ENCODE measurements around the gene COPS8.

Gene COPS8

GRCh38 chr2:237045449-237045848, 40.2 kb upstream of the COPS8 start:
- TF ChIP-seq CTCF (IDR thresholded peaks at IDR 0.05), result no peak
- Histone ChIP-seq H3K27ac (no peak overlapping the region), H3K4me3 (no peak overlapping the region)
- DNase-seq (ENCODE audit: low spot score), result no peak

GRCh38 chr2:237048595-237048994, 37.1 kb upstream of the COPS8 start:
- DNase-seq (ENCODE audit: low spot score), result no peak
- TF ChIP-seq CTCF (IDR thresholded peaks at IDR 0.05), result no peak
- Histone ChIP-seq H3K27ac (no peak overlapping the region), H3K4me3 (no peak overlapping the region)

DNA sequence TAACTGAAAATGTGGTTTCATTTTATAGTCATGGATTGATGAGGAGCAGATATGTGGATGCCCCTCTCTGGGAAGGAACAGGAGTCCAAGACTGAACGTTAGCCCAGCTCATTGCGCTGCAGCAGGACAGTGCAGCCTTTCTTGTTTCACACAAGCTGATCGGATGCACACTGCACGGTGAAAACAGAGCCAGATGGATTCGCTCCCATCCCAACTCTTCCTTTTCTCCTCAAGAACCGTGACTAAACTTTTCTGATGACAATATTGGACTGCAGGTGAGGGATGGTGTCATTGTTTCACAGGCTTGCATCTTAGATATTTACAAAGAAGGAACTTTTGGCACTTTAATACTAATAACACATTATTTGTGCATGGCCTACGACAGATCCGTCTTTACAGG, 33.8 kb upstream of the COPS8 start:
- TF ChIP-seq CTCF (IDR thresholded peaks at IDR 0.05), result no peak
- Histone ChIP-seq H3K27ac (no peak overlapping the region), H3K4me3 (no peak overlapping the region)

GRCh38 chr2:237053066-237053465, 32.6 kb upstream of the COPS8 start:
- no peak for TF ChIP-seq CTCF (IDR thresholded peaks at IDR 0.05)
- Histone ChIP-seq H3K27ac (no peak overlapping the region), H3K4me3 (no peak overlapping the region)
- no peak for DNase-seq (ENCODE audit: low spot score)

More for the DNA sequence above, 33.8 kb upstream of the COPS8 start:
- no peak for DNase-seq (ENCODE audit: low spot score)

GRCh38 chr2:237055386-237056100, 30.1 kb upstream of the COPS8 start:
- DNase-seq (ENCODE audit: low spot score), result no peak
- Histone ChIP-seq H3K27ac (no peak overlapping the region), H3K4me3 (no peak overlapping the region)
- no peak for TF ChIP-seq CTCF (IDR thresholded peaks at IDR 0.05)

GRCh38 chr2:237056287-237056875, 29.3 kb upstream of the COPS8 start:
- H3K27ac ChIP-seq, result no peak overlapping the region
- no peak overlapping the region for H3K4me3 ChIP-seq
- DNase-seq (ENCODE audit: low spot score), result no peak
- no peak for TF ChIP-seq CTCF (IDR thresholded peaks at IDR 0.05)

- no peak overlapping the region for H3K4me3 ChIP-seq
- no peak for DNase-seq (ENCODE audit: low spot score)
- H3K27ac ChIP-seq, result no peak overlapping the region
- TF ChIP-seq CTCF (IDR thresholded peaks at IDR 0.05), result no peak
Observed at GRCh38 chr2:237057107-237057506, 28.6 kb upstream of the COPS8 start.
